Measurements from ENCODE around the gene LMO7.
"Not testable (repeated sequence)": the region's sequence is repeated elsewhere in the genome, so short reads cannot be mapped to it uniquely, and the experiment has no call there.

LMO7 gene

DNA sequence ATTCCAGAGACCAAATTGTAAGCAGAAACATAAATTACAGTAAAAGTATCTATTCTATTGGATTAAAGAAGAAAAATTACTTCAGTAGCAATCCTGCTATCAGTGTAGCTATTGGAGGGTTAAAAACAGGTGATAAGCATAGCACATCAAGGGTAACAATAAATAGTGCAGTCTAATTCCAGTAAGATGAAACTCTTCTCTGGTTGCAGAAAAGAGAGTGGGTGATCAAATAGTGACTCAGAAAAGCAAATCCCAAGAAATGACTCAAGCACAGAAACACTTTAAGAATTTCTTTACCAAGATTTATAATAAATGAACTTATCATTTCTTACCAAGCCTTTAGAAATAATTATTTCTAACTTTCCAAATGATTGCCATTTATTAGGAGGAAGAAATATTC, 135.7 kb downstream of the LMO7 start:
- DNase-seq (ENCODE audit: low read depth in 2 of 2) = no peak

GRCh38 chr13:75774176-75774575, 138.0 kb downstream of the LMO7 start:
- no peak for DNase-seq (ENCODE audit: low read depth in 2 of 2)

DNA sequence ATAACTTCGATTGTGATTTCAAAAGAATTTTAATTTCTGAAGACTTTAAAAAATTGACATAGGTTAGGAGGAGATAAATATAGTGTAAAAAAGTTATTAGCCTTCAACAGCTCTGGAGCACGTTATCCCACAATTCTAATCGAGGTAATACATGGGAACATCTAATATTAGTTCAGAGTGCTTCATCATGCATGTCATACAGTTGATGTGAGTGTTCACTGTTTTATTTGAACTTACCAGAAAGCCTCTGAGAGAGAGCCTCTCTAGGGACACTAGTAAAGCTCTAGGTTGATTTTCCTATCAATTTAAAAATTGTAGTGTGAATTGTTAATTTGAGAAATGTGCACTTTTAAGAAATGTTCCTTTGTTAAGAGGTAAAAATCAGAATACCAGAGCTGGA, 140.4 kb downstream of the LMO7 start:
- no peak for DNase-seq (ENCODE audit: low read depth in 2 of 2)

- DNase-seq (ENCODE audit: low read depth in 2 of 2) = no peak
Measured at GRCh38 chr13:75779393-75779792, 143.3 kb downstream of the LMO7 start.

GRCh38 chr13:75780103-75780502, 144.0 kb downstream of the LMO7 start:
- DNase-seq (ENCODE audit: low read depth in 2 of 2) = not testable (repeated sequence)

DNA sequence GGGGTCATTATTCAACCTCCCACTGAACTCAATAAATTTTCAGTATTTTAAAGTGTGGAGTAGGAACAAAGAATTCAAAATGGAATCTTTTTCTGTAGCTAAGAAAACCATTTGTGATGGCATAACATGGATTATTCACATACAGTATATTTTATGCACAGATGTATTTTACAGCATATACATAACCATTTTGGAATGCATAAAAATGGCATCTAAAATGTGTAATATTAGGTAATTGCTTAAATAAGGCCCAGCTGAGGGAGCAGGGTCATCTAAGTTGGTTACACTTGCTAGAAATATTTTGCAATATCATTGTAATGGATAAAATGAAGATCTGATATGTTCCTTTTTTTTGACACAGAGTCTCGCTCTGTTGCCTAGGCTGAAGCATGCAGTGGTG, 146.9 kb downstream of the LMO7 start:
- no peak for DNase-seq (ENCODE audit: low read depth in 2 of 2)

DNA sequence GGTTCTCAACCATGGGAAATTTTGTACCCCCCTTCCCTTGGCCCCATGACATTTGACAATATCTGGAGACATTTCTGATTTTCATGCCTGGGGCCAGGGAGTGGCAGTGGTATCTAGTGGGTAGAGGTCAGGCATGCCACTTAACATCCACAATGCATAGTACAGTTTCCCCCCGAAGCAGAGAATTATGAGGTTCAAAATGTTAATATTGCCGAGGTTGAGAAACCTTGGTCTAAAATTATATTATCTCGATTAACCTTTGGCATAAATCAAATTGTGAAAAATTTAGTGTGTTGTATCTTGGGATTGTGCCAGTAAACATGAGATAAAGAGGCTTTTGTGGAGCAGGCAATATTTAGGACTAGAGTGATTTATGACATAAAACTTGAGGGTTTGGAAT, 147.9 kb downstream of the LMO7 start:
- no peak for DNase-seq (ENCODE audit: low read depth in 2 of 2)

GRCh38 chr13:75785130-75785529, 149.0 kb downstream of the LMO7 start:
- no peak for DNase-seq (ENCODE audit: low read depth in 2 of 2)

GRCh38 chr13:75787249-75787928, 151.3 kb downstream of the LMO7 start:
- DNase-seq (ENCODE audit: low read depth in 2 of 2) = no peak

GRCh38 chr13:75788481-75788981, 152.4 kb downstream of the LMO7 start:
- no peak for DNase-seq (ENCODE audit: low read depth in 2 of 2)

DNA sequence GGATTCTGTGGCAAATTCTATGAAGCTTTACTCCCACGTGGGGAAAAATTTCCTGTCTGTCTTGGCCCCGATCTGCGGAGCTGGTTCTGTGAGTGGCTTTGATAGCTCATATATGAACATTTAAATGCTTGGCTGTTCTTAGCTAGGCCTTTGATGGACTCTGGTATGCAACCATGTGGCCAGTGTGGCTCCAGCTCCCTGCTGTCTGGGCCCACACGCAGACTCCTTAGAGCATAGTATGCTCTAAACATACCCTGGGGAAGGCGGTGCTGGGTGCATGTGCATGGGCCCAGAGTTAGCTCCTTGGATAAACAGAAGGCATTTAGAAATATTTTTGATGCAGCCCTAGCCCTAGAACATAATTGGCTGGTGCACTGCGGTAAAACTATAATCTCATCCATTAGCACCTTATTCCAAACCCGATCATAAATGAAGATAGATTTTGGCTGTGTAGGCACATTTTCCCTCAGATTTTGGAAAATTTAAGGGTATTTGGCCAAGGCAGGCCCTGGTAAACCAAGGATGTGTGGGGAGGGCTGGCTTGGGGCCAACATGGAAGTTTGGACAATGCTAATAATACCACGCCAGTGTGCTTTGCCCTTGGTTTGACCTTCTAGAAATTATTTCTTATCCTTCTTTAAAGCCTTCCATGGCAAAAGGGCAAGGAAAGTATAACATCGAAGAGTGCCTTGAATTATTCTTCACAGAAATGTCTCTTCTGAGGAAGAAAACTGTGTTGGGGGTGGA, 153.5 kb downstream of the LMO7 start:
- no peak for DNase-seq (ENCODE audit: low read depth in 2 of 2)

DNA sequence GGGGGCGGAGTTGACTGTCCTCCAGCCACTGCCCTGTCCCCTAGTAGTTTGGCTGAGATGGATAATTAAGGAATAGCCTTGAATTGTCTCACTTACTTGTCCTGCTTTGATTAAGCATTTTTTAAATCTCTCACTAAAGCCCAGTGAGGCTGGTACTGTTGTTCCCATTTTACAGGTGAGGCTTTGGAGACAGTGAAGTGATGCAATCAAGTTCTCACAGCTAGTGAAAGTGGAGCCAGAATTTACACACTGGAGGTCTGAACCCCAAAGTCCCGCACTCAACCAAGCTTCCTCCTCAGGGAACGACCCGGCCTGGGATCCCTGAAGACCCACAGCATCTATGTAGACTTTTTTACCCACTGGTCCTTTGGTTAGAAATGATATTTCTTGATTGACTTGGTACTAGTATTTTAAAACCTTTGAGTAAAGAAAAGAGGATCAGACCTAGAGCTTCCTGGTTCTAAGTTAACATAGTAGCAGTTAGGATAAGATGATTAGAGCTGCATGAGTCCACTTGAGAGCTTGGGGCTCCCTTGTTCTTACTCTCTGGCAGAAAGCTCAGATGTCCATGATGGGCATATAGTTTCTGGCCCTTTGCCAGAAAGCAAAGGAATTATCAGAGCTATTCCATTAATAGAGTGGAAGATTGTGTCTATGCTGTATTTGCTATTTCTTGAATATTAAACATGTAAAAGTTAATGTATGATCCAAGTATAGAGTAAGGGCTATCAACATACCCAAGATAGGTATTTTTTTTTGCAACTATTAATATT, 154.3 kb downstream of the LMO7 start:
- no peak for DNase-seq (ENCODE audit: low read depth in 2 of 2)

DNA sequence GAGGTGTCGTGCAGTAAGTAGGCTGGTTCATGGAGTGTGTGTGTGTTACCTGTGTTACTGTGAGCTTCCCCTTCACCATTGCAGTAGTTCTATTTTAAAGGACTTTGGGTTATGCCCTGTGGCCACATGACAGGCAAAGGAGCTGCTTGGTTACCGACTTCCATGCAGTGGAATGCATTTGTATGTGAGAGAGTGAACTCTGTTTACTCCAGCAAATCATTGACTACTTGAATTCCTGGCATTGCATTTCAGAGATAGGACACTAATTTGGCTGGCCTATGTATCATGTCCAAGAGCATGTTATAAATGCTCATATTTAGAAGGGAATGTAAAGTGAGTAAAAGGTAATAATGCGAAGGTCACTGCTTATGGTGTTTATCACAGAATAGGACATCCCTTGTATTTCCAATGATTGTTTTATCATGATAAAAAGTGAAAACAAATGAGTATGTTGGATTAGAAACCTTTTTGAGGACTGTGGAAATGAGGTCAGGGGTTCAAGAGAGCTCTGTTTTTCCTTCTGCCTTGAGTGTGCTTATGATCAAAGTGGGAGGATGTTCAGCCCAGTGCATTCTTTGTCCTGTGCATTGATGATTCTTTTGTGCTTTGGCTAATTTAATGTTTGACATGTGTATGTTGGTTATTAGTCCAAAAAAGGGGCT, 156.5 kb downstream of the LMO7 start:
- DNase-seq (ENCODE audit: low read depth in 2 of 2) = no peak

DNA sequence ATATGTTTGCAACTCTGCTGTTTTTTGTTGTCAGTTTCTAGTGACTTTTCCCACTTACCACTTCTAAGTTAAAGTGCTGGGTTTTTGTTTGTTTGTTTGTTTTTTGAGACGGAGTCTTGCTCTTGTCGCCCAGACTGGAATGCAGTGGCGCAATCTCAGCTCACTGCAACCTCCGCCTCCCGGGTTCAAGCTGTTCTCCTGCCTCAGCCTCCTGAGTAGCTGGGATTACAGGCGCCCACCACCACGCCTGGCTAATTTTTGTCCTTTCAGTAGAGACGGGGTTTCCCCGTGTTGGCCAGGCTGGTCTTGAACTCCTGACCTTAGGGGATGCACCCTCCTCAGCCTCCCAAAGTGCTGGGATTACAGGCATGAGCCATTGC, 157.0 kb downstream of the LMO7 start:
- not testable (repeated sequence) for DNase-seq (ENCODE audit: low read depth in 2 of 2)

DNA sequence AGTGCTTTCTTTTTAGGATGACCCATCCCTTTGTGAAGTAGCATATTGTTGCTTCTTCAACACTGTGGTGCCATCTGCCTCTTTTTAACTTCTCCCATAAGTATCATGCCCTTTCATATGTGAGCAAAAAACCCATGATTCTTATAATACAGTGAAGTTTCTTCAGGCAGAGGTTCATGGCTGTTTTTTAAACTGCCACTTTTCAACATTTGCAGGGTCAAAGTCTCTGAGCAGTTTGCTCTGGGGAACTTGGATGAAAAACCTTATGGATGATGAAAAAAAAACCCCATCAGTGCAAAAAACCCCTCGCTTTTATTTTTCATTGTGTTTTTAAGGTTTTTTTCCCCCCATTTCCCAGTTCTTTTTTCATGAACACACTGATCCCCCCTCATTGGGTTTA, 158.5 kb downstream of the LMO7 start:
- DNase-seq (ENCODE audit: low read depth in 2 of 2) = no peak

DNA sequence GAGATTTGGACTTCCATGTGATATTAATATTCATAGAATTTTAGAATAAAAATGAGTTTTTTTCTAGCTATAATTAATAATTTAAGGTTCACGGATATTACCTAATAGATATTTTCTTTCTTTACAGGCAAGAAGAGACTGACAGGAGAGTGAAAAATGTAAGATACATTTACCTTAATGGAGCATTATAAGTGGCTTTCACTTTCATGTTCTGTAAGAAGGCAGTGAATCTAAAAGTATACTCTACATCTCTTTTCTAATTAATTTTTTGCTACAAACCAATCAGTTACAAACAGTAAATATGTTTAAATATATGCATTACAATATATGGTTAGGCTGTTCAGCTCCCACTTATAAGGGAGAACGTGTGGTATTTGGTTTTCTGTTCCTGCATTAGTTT, 159.1 kb downstream of the LMO7 start:
- DNase-seq (ENCODE audit: low read depth in 2 of 2) = no peak

DNA sequence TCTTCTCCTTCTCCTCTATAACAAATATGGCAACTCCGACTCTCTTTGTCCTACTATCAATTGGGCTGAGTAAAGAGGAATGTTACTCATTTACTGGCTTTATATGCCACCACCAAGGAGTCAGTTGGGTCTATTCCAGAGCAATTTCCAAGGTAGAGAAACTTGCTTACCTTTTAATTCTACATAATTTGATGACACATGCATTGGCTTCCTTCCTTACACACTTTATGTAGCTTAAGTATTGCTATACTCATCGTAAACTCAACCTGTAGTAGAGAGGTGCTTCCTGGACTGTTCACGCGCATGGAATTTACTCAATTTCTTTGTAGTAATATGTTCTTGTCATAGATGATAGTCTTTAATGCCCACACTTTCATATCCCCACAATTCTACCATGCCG, 160.7 kb downstream of the LMO7 start:
- no peak for DNase-seq (ENCODE audit: low read depth in 2 of 2)

- DNase-seq (ENCODE audit: low read depth in 2 of 2) = no peak
Measured at GRCh38 chr13:75797239-75797638, 161.1 kb downstream of the LMO7 start.

DNA sequence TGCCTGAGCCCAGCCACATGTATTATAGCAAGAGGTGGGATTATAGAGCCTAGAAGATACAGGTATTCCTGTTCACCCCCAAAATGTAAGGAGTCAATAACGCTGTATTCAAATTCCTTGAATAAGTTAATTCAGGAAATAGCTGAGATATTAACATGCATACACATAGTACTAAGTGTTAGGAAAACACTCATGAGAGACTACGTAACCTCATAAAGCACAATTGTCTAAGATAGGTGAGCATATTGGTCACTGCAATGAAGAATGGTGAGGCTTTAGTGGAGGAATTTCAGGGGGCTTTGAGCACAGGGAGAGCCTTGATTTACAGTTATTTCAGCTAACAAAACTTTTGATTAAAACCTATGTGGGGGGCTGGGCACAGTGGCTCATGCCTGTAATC, 161.6 kb downstream of the LMO7 start:
- DNase-seq (ENCODE audit: low read depth in 2 of 2) = no peak

DNA sequence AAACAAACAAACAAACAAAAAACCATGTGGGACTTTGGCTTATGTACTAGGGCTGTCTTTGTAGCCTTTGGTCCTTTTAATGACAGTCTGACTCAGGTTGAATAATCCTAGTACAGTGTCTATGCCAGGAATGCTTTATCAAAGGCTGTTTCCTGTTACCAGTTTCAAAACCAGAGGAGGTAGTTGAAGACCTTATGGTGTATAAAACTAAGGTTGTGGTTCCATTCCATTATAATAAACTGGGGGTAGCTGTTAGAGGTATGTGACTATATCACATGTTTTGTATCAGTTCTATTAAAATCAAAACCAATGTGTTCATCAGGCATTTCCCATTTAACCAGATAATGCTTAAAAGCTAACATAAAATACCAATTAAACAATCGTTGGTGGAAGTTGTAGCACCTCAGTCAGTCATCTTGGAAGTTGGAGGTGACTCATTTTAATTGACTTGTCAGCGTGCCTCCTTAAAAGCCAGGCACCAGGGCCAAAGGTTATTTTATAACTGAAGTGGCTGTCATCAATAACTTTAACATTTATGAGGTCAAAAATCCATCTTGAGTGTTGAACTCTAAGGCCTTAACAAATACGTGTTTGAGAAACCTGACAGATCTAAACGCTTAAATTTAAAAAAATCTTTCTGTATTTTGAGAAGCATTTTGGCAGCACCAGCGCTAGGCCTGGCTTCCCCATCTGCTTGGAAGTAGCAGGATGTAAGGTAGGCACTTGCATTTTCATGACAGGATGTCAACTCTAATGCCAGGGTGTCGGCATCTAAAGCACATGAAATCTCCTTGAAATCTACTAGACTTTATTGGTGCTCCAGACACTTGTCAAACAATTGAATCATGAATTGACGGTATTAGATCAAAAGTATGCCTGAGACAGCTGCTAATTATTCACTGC, 162.5 kb downstream of the LMO7 start:
- no peak for DNase-seq (ENCODE audit: low read depth in 2 of 2)

DNA sequence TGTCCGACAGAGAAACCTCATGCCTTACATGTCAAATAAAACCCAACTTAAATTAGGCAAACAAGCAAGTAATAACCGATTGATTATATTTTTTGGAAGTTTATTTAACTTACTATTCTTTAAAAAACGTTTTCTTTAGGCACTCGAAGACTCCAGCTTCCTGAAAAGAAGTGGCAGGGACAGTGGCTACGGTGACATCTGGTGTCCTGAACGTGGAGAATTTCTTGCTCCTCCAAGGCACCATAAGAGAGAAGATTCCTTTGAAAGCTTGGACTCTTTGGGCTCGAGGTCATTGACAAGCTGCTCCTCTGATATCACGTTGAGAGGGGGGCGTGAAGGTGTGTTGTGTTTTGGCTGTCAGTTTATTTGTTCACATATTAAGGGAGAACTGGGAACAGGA, 164.4 kb downstream of the LMO7 start:
- no peak for DNase-seq (ENCODE audit: low read depth in 2 of 2)
